NCI-H1092 (cell line): Measurements from ENCODE around the gene FTH1.

ENCODE experiments used
- DNase-seq: peaks from one replicate; lab custom pipeline; 2025; lab: John Stamatoyannopoulos, UW

FTH1 gene

DNA sequence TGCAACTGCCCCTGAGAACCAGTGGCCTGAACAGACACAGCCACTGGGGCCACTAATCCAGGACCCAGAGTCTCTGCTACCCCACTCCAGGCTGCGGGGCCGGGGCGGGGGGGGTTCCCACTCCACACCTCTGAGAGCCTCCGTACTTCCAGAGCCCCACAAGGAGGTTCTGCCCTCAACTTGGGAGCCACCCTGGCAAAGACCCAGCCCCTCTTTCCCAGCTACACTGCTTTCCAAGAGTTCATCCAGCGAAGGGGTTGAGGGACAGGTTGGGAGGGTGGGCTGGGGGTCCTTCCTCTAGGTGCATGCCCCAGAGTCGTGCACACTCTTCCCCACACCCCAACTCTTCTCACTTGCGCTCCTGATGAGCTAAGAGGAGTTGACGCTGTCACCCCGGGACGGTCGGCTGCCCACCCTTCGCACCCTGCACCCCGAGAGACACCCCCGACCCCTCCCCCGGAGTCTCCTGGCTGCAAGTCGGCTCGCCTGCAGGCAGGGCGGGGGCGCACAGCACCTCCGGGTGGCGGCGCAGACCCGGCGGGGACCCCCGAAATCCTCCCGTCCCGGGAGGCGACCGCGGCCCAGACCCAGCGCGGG is 50.6 kb downstream of the FTH1 start:
- DNase-seq = no peak

DNA sequence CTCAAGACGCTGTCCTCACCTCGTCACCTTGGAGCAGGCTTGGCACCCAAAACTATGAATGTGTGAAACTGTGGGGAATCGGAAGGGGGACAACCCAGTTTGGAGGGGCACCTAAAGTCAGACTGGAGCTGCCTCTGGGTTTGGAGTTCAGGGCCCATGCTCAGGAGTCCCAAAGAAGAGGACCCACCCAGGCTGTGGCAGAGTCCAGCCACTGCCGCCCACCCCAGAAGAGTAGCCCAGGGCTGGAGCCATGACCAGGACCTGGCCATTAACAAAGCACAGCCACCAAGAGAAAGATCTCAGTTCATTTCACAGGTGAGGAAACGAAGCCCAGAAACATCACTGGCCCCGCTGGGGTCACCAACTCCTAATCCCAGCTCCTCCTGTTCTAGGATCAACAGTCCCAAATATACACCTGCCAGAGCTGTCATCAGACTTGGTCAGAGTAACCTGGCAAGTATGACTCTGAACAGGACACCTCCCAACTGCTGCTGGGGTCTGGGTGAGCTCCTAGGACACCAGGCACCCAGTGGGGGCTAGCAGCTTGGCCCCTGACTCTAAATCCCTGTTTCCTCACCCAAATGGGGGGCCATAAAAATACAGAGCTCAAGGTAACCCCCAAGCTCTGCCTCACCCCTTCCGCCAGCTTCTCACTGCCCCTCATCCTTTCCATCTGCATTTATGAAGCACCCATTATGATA is 52.8 kb downstream of the FTH1 start:
- no peak for DNase-seq
